Measurements from ENCODE around the gene BPIFA2. TPM values are rescaled to one million over a fixed set of nuclear protein-coding genes. Genes with fewer than 3 reads are reported as not detected.
"Not testable (repeated sequence)": the region's sequence is repeated elsewhere in the genome, so short reads cannot be mapped to it uniquely, and the experiment has no call there.

BPIFA2 gene
- total RNA-seq, 2 donors from 2014 or later = not detected

DNA sequence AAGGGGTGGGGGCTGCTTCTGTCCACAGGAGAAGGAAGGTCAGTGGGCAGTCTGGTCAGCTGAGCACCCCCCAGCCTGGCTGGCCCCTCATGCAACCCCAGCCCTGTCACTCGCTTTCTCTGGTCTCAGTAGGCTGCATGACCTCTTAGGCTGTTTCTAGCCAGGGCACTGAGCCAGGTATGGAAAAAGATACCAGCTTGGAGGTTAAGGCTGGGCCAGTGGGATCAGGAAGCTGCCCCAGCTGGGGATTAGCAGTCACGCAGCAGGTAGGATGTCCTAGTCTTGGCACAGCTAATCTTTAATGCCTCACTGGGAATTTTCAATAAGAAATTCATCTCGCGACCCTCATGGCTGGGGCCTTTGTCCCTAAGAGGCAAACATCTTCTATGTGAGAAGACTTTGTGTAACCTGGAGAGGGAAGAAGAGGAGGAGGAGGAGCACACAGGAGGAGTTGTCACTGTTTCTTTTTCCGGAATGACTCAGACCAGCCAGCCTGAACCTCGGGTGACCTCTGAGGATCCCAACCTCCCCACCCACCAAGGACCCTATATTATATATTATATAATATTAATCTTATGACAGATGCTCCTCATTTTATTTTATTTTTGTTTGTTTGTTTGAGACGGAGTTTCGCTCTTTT, 2.4 kb upstream of the BPIFA2 start:
- H3K36me3 Mint-ChIP-seq (ENCODE audit: insufficient read depth in 2 of 2) = peaks cover 3 to 4% of the 10 kb centered on the region in 2 donors
- no peak for DNase-seq
- H3K9me3 Mint-ChIP-seq = peaks cover 3 to 7% of the 10 kb centered on the region in 2 donors
- no peak overlapping the region for H3K27ac Mint-ChIP-seq
- H3K4me1 Mint-ChIP-seq (ENCODE audit: low read depth) = no peaks in the 10 kb centered on the region
- H3K27me3 Mint-ChIP-seq (ENCODE audit: low read depth) = peaks cover 2% of the 10 kb centered on the region
- no peak overlapping the region for H3K4me3 Mint-ChIP-seq
- ATAC-seq (replicated peaks in 1 of 2) = no peak

DNA sequence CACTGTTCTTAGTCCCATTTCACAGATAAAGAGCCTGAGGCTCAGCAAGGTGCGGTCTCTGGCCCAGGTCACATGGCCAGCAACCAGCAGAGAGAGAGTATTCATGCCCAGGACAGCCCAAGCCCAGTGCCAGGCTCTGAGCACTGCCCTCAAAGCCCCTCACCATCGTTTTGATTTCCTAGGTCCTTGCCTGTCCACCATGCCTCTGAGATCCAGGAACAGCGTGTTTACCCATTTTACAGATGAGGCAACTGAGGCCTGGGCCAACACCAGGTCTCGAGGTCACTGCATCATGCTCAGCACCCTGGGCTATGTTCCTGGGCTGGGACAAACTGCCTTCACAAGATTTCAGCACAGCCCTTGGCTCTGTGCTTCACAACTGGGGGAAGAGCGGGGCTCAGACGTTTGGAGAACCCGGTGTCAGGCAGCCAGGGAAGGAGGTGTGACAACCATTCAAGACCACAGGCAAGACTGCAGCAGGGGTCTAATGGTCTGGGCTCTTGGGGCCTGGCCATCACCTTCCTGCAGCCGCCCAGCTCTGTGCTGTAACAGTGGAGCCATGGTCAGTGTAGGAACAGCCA, 1.3 kb upstream of the BPIFA2 start:
- no peaks in the 10 kb centered on the region for H3K4me1 Mint-ChIP-seq (ENCODE audit: low read depth)
- peaks cover 3 to 8% of the 10 kb centered on the region in 2 donors for H3K9me3 Mint-ChIP-seq
- DNase-seq = no peak
- H3K27me3 Mint-ChIP-seq (ENCODE audit: low read depth) = peaks cover 9% of the 10 kb centered on the region
- no peak for ATAC-seq (replicated peaks in 1 of 2)
- no peak overlapping the region for H3K4me3 Mint-ChIP-seq
- peaks cover 3 to 5% of the 10 kb centered on the region in 2 donors for H3K36me3 Mint-ChIP-seq (ENCODE audit: insufficient read depth in 2 of 2)
- no peak overlapping the region for H3K27ac Mint-ChIP-seq

DNA sequence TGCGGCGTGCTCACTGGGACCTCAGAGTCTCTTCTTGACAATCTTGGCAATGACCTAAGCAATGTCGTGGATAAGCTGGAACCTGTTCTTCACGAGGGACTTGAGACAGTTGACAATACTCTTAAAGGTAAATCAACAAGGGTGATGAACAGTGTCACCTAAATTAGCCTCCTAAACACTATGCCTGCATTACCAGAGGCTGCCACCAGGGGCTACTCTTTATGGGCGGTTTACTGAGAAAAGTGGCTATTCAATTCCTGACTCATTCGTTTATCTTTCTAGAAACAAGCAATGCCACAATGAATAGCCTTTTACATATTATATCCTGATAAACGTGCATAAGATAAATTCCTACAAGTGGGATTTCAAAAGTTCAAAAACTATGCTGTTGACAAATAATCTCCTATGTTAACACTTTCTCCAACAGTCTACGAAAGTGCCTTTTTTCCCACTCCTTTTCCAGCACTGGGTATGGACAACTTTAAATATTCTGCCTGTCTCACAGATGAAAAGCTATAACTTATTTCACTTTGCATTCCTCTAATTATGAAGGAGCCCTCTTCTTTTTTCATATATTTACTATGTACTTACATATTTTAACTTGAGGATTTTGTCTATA, 1.3 kb downstream of the BPIFA2 start:
- H3K9me3 Mint-ChIP-seq = peaks cover 3 to 8% of the 10 kb centered on the region in 2 donors
- no peak for ATAC-seq (replicated peaks in 1 of 2)
- H3K36me3 Mint-ChIP-seq (ENCODE audit: insufficient read depth in 2 of 2) = peaks cover 3 to 5% of the 10 kb centered on the region in 2 donors
- H3K4me3 Mint-ChIP-seq = no peak overlapping the region
- peak; percentile 7 to 8 for DNase-seq
- H3K27ac Mint-ChIP-seq = no peak overlapping the region
- H3K4me1 Mint-ChIP-seq (ENCODE audit: low read depth) = no peaks in the 10 kb centered on the region
- H3K27me3 Mint-ChIP-seq (ENCODE audit: low read depth) = peaks cover 9% of the 10 kb centered on the region

DNA sequence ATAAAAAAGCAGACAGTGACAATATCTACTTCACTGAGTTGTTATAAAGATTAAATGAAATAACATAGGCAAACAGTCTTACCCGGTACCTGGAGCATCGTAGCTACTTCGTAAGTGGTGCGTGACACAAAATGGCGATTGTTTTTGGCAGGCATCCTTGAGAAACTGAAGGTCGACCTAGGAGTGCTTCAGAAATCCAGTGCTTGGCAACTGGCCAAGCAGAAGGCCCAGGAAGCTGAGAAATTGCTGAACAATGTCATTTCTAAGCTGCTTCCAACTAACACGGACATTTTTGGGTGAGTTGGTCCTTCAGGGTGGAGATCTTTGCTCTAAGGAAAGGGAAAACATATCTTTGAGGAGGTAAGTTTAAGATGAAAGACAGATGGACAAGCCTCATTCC, 4.8 kb downstream of the BPIFA2 start:
- H3K27me3 Mint-ChIP-seq (ENCODE audit: low read depth) = peaks cover 9% of the 10 kb centered on the region
- no peak for ATAC-seq (replicated peaks in 1 of 2)
- no peak overlapping the region for H3K27ac Mint-ChIP-seq

DNA sequence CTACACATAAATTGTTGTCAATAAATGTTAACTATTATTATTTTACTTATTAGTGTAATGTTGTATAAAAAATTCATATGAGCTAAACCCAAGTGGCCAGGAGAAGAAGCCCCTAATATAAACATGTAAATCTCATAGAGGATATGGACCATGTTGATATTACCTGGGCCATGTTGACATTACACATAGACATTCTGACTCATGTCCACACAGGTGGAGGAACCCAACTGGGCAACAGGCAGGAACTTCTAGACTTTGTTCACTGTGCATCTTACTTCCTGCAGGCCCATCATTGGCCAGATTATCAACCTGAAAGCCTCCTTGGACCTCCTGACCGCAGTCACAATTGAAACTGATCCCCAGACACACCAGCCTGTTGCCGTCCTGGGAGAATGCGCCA, 7.2 kb downstream of the BPIFA2 start:
- peaks cover 9% of the 10 kb centered on the region for H3K27me3 Mint-ChIP-seq (ENCODE audit: low read depth)
- peaks cover 0 to 2% of the 10 kb centered on the region in 2 donors for H3K9me3 Mint-ChIP-seq
- no peak overlapping the region for H3K27ac Mint-ChIP-seq
- no peaks in the 10 kb centered on the region for H3K4me1 Mint-ChIP-seq (ENCODE audit: low read depth)
- DNase-seq (no peak), ATAC-seq (replicated peaks in 1 of 2) (no peak)
- H3K4me3 Mint-ChIP-seq = no peak overlapping the region
- H3K36me3 Mint-ChIP-seq (ENCODE audit: insufficient read depth in 2 of 2) = peaks cover 0 to 2% of the 10 kb centered on the region in 2 donors

More for the DNA sequence above, 4.8 kb downstream of the BPIFA2 start:
- no peak overlapping the region for H3K4me3 Mint-ChIP-seq
- no peak for DNase-seq
- no peaks in the 10 kb centered on the region for H3K4me1 Mint-ChIP-seq (ENCODE audit: low read depth)
- H3K36me3 Mint-ChIP-seq (ENCODE audit: insufficient read depth in 2 of 2) = peaks cover 3 to 5% of the 10 kb centered on the region in 2 donors
- H3K9me3 Mint-ChIP-seq = peaks cover 3 to 8% of the 10 kb centered on the region in 2 donors

DNA sequence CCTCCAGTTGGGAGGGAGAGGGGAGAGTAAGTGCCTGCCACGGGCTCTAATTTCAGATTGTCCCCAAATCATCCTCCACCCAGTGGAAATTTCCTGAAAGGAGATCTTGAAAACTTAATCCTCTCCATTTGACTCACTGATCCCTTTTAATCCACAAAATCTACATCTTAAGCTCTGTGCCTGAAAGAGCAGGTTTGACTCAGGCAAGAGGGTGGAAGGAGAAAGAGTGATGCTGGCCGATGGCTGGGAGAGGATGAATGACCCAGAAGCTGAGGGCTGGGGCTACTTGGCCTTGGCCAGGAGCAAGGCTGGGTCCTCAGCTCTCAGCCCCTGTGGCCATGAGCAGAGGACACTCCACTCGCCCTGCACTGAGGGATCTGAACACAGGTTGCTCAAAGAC, 8.1 kb downstream of the BPIFA2 start:
- no peak for ATAC-seq (replicated peaks in 1 of 2)
- H3K9me3 Mint-ChIP-seq = no peaks in the 10 kb centered on the region
- no peak overlapping the region for H3K27ac Mint-ChIP-seq
- no peaks in the 10 kb centered on the region for H3K36me3 Mint-ChIP-seq (ENCODE audit: insufficient read depth in 2 of 2)
- H3K4me1 Mint-ChIP-seq (ENCODE audit: low read depth) = no peaks in the 10 kb centered on the region
- no peak for DNase-seq
- H3K27me3 Mint-ChIP-seq (ENCODE audit: low read depth) = peaks cover 2% of the 10 kb centered on the region
- no peak overlapping the region for H3K4me3 Mint-ChIP-seq

DNA sequence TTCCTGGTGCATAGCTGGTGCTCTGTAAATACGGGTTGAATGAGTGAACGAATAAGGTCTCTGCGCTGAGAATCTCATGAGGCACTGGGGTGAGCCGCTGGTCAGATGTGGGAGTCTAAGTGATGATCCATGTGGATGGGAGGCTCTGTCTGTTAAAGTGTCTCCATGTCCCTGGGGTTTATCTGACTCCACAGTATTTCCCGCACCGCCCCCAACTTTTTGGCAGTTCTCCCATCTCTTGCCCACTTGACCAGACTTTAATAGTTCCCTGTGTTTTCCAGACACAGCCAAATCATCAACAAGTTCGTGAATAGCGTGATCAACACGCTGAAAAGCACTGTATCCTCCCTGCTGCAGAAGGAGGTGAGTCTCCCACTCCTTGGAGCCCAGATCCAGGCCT, 9.9 kb downstream of the BPIFA2 start:
- Mint-ChIP-seq H3K4me1 (ENCODE audit: low read depth) (no peaks in the 10 kb centered on the region), H3K9me3 (no peaks in the 10 kb centered on the region), H3K4me3 (no peak overlapping the region), H3K36me3 (ENCODE audit: insufficient read depth in 2 of 2) (no peaks in the 10 kb centered on the region), H3K27me3 (ENCODE audit: low read depth) (no peaks in the 10 kb centered on the region), H3K27ac (no peak overlapping the region)
- no peak for DNase-seq
- ATAC-seq (replicated peaks in 1 of 2) = no peak

DNA sequence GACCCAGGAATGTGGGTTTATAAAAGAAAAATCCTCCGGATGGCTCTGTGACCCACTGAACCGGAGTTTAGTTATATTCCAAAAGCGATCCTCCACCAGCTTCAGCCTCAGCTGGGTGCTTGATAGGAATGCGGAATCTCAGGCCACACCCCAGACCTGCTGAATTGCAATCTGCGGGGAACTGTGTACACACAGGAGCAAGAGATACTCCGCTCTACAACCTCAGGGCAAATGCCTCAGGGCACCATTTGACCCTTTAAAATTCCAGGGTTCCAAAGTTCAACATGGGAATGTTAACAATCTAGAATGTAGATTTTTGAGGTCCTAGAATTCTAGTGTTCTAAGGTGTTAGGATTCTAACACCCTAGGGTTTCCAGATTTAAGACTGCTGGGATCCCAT, 10.8 kb downstream of the BPIFA2 start:
- no peak for DNase-seq
- ATAC-seq (replicated peaks in 1 of 2) = no peak
- no peak overlapping the region for H3K27ac Mint-ChIP-seq
- no peaks in the 10 kb centered on the region for H3K27me3 Mint-ChIP-seq (ENCODE audit: low read depth)
- H3K4me1 Mint-ChIP-seq (ENCODE audit: low read depth) = no peaks in the 10 kb centered on the region
- no peak overlapping the region for H3K4me3 Mint-ChIP-seq
- peaks cover 0 to 2% of the 10 kb centered on the region in 2 donors for H3K9me3 Mint-ChIP-seq
- H3K36me3 Mint-ChIP-seq (ENCODE audit: insufficient read depth in 2 of 2) = no peaks in the 10 kb centered on the region

DNA sequence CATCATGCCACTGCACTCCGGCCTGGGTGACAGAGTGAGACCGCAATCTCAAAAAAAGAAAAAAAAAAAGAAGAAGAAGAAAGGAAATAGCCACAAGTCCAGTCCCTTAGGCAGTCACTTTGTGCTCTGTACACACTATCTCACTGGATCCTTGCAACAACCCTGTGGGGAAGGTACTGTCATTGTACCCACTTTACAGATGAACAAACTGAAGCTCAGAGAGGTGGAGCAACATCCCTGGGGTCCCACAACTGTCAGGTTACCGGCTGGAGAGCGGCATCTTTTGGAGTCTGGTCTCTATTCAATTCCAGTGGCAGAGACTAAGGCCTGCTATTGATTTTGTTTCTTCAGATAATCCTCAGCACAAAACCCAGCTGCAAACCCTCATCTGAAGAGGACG, 12.2 kb downstream of the BPIFA2 start:
- Mint-ChIP-seq H3K27ac (no peak overlapping the region), H3K27me3 (ENCODE audit: low read depth) (no peaks in the 10 kb centered on the region), H3K36me3 (ENCODE audit: insufficient read depth in 2 of 2) (no peaks in the 10 kb centered on the region), H3K4me1 (ENCODE audit: low read depth) (no peaks in the 10 kb centered on the region), H3K4me3 (no peak overlapping the region), H3K9me3 (peaks cover 0 to 2% of the 10 kb centered on the region in 2 donors)
- no peak for DNase-seq
- ATAC-seq (replicated peaks in 1 of 2) = no peak

DNA sequence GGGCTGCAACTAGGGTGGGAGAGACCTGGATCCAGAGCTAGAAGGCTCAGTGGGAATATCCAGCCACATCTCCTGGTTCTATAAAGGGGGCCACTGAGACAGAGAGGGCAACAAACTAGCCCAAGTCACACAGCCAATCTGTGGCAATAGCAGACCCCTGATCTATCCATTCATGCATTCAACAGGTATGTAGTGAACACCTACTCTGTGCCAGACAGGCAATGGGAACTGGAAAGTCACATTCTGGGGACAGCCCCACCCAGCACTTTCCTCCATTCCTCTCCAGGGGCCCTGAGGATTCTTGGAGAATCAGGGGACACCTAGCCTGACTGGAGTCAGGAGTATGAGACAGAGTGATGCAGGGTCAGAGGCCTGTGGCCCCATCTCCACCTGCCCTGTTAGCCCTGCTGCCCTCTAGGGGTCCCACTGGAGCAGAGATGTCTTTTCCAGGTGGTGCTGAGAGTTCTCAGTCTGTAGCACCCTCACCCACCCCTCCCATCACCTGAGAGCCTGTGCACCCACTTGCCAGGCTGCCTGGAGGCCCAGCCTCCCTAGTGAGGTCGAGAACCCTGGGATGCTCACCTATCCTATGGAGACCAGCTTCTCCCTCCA, 13.6 kb downstream of the BPIFA2 start:
- H3K4me1 Mint-ChIP-seq (ENCODE audit: low read depth) = no peaks in the 10 kb centered on the region
- H3K9me3 Mint-ChIP-seq = peaks cover 0 to 2% of the 10 kb centered on the region in 2 donors
- H3K36me3 Mint-ChIP-seq (ENCODE audit: insufficient read depth in 2 of 2) = no peaks in the 10 kb centered on the region
- H3K4me3 Mint-ChIP-seq = no peak overlapping the region
- no peaks in the 10 kb centered on the region for H3K27me3 Mint-ChIP-seq (ENCODE audit: low read depth)
- no peak overlapping the region for H3K27ac Mint-ChIP-seq
- DNase-seq = no peak
- ATAC-seq (replicated peaks in 1 of 2) = no peak

DNA sequence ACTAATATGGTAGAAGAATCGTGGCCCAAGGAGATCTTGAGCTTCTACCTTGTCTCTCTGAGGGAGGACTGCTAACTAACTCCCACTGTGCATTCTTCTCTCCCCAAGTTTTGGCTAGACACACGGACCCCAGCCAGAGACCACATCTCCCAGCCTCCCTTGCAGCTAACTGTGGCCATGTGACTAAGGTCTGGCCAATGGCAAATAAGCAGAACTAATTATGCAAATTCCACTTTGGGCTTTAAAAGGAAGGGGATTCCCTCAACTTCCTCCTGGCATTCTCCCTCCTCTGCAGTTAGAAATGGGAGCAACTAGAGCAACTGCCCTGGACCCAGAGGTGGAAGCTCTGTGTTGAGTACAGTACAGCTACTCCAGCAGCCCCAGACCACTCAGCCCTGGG, 15.4 kb downstream of the BPIFA2 start:
- H3K4me3 Mint-ChIP-seq = no peak overlapping the region
- no peaks in the 10 kb centered on the region for H3K4me1 Mint-ChIP-seq (ENCODE audit: low read depth)
- no peak for ATAC-seq (replicated peaks in 1 of 2)
- H3K9me3 Mint-ChIP-seq = peaks cover 0 to 2% of the 10 kb centered on the region in 2 donors
- H3K27ac Mint-ChIP-seq = no peak overlapping the region
- DNase-seq = no peak
- H3K27me3 Mint-ChIP-seq (ENCODE audit: low read depth) = no peaks in the 10 kb centered on the region
- no peaks in the 10 kb centered on the region for H3K36me3 Mint-ChIP-seq (ENCODE audit: insufficient read depth in 2 of 2)

DNA sequence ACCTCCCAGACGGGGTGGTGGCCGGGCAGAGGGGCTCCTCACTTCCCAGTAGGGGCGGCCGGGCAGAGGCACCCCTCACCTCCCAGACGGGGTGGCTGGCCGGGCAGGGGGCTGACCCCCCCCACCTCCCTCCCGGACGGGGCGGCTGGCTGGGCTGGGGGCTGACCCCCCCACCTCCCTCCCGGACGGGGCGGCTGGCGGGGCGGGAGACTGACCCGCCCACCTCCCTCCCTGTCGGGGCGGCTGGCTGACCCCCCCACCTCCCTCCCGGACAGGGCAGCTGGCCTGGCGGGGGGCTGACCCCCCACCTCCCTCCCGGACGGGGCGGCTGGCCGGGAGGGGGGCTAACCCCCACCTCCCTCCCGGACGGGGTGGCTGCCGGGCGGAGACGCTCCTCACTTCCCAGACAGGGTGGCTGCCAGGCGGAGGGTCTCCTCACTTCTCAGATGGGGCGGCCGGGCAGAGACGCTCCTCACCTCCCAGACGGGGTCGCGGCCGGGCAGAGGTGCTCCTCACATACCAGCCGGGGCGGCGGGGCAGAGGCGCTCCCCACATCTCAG, 17.2 kb downstream of the BPIFA2 start:
- H3K4me3 Mint-ChIP-seq; H3K4me1 Mint-ChIP-seq (ENCODE audit: low read depth); H3K36me3 Mint-ChIP-seq (ENCODE audit: insufficient read depth in 2 of 2): not testable (repeated sequence)

DNA sequence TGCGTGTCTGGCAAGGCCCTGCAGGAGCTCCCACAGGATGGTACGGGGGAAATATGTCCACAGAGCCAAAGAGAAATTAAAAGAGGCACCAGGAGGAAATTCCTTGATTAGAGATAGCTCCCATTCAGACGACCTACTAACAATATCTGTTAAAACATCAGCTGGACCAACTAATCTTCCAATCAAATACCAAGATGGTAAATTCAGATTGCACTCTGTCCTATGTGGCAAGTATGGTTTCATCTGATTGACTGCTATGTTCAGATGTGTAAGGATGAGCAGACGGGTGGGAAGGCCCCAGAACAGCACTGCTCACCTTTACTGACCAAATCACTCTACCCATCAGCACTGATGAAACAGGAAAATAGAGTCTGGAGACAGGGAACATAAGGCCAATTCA, 19.5 kb downstream of the BPIFA2 start:
- Mint-ChIP-seq H3K27ac (no peak overlapping the region), H3K4me3 (no peak overlapping the region), H3K9me3 (peaks cover 0 to 2% of the 10 kb centered on the region in 2 donors), H3K36me3 (ENCODE audit: insufficient read depth in 2 of 2) (no peaks in the 10 kb centered on the region), H3K27me3 (ENCODE audit: low read depth) (no peaks in the 10 kb centered on the region), H3K4me1 (ENCODE audit: low read depth) (no peaks in the 10 kb centered on the region)
- DNase-seq (no peak), ATAC-seq (replicated peaks in 1 of 2) (no peak)

More for the DNA sequence above, 17.2 kb downstream of the BPIFA2 start:
- DNase-seq; H3K9me3 Mint-ChIP-seq; H3K27ac Mint-ChIP-seq; H3K27me3 Mint-ChIP-seq (ENCODE audit: low read depth); ATAC-seq (replicated peaks in 1 of 2): not testable (repeated sequence)
